HEK293 (cell line): ENCODE data around the gene CRTC3.
A peak's percentile ranks its signal among the peaks of the same experiment; 100 is the strongest.
"Not testable (repeated sequence)": the region's sequence is repeated elsewhere in the genome, so short reads cannot be mapped to it uniquely, and the experiment has no call there.

Experiments
- CTCF ChIA-PET: fragments of 350-600 bp; formaldehyde crosslinking; extraction: SDS; loops from one replicate; lab custom pipeline; 2021; ENCODE audit warnings: antibody characterized with exemption; lab: Yijun Ruan, JAX
- POLR2A ChIA-PET: fragments of 300-600 bp; formaldehyde crosslinking; extraction: SDS; loops from one replicate; lab custom pipeline; 2020; ENCODE audit warnings: antibody characterized with exemption, inconsistent platforms; lab: Yijun Ruan, JAX
- H3K27ac ChIP-seq: fragments of 200-500 bp; sonication (Bioruptor generic); 2 replicates; pipeline ENCODE4 v1.5.1; 2014; ENCODE audit warnings: low read depth, low read length, control low read depth, inconsistent platforms; ENCODE audit errors: extremely low read depth
- H3K36me3 ChIP-seq, 2 experiments: fragments of 200-500 bp in 1 of 2; sonication (Bioruptor generic) in 1 of 2; 1 replicate in 1 of 2; 2 replicates in 1 of 2; pipeline ENCODE4 v1.5.1; 2014 to 2017; ENCODE audit warnings: inconsistent platforms in 2 of 2, low read length in 2 of 2; ENCODE audit not compliant: control insufficient read depth in 2 of 2, insufficient read depth in 1 of 2
- H3K4me1 ChIP-seq: fragments of 200-500 bp; sonication (Bioruptor generic); 2 replicates; pipeline ENCODE4 v1.5.1; 2014; ENCODE audit warnings: mild to moderate bottlenecking, low read length, inconsistent platforms; ENCODE audit not compliant: control insufficient read depth, insufficient read depth
- H3K4me3 ChIP-seq: 2 replicates; pipeline ENCODE4 v1.5.1; 2011; ENCODE audit warnings: low read depth, mild to moderate bottlenecking, control low read depth, low read length, moderate library complexity
- H3K9me3 ChIP-seq: fragments of 200-500 bp; sonication (Bioruptor generic); 2 replicates; pipeline ENCODE4 v1.5.1; 2014; ENCODE audit warnings: low read depth, low read length, inconsistent platforms; ENCODE audit not compliant: control insufficient read depth, insufficient read depth
- HOXD13 ChIP-seq: sonication (generic); formaldehyde crosslinking; IDR thresholded peaks from 2 replicates; pipeline ENCODE4 v1.8.0; 2022; ENCODE audit warnings: missing genetic modification reagents, borderline replicate concordance
- YY1 ChIP-seq: fragments of 450-650 bp; formaldehyde crosslinking; IDR thresholded peaks from 2 replicates; pipeline ENCODE4 v1.5.1; 2018; ENCODE audit warnings: missing biosample characterization, missing genetic modification characterization
- ZFP69B ChIP-seq: fragments of 450-650 bp; formaldehyde crosslinking; IDR thresholded peaks from 2 replicates; pipeline ENCODE4 v1.5.1; 2016; ENCODE audit warnings: missing biosample characterization, missing genetic modification characterization
- ZNF114 ChIP-seq: fragments of 450-650 bp; formaldehyde crosslinking; IDR thresholded peaks from 2 replicates; pipeline ENCODE4 v1.5.0; 2017; ENCODE audit warnings: missing biosample characterization, missing genetic modification characterization
- ZNF121 ChIP-seq: fragments of 450-650 bp; formaldehyde crosslinking; IDR thresholded peaks from 2 replicates; pipeline ENCODE4 v1.5.1; 2016; ENCODE audit warnings: missing biosample characterization, missing genetic modification characterization
- ZNF132 ChIP-seq: fragments of 450-650 bp; formaldehyde crosslinking; IDR thresholded peaks from 2 replicates; pipeline ENCODE4 v1.5.1; 2017; ENCODE audit warnings: missing biosample characterization, missing genetic modification characterization, borderline replicate concordance
- ZNF2 ChIP-seq: fragments of 450-650 bp; formaldehyde crosslinking; IDR thresholded peaks from 2 replicates; pipeline ENCODE4 v1.5.1; 2016; ENCODE audit warnings: missing biosample characterization, missing genetic modification characterization
- ZNF433 ChIP-seq: fragments of 450-650 bp; formaldehyde crosslinking; IDR thresholded peaks from 2 replicates; pipeline ENCODE4 v1.5.1; 2016; ENCODE audit warnings: missing biosample characterization, missing genetic modification characterization, low read depth
- ZNF580 ChIP-seq: fragments of 450-650 bp; formaldehyde crosslinking; IDR thresholded peaks from 2 replicates; pipeline ENCODE4 v1.5.1; 2016; ENCODE audit warnings: missing biosample characterization, missing genetic modification characterization
- ZNF596 ChIP-seq: fragments of 450-650 bp; IDR thresholded peaks from 2 replicates; pipeline ENCODE4 v1.5.0; 2018; ENCODE audit warnings: missing biosample characterization, mild to moderate bottlenecking, missing genetic modification characterization, moderate library complexity
- ZNF670 ChIP-seq: fragments of 450-650 bp; formaldehyde crosslinking; IDR thresholded peaks from 2 replicates; pipeline ENCODE4 v1.5.1; 2016; ENCODE audit warnings: missing biosample characterization, missing genetic modification characterization, low read depth
- ZSCAN16 ChIP-seq: fragments of 450-650 bp; formaldehyde crosslinking; IDR thresholded peaks from 2 replicates; pipeline ENCODE4 v1.5.1; 2016; ENCODE audit warnings: missing biosample characterization, missing genetic modification characterization
- ZSCAN23 ChIP-seq: fragments of 450-650 bp; formaldehyde crosslinking; IDR thresholded peaks from 2 replicates; pipeline ENCODE4 v1.5.1; 2016; ENCODE audit warnings: missing biosample characterization, missing genetic modification characterization
- TF ChIP-seq, protein P1 (sequence below): fragments of 450-650 bp; formaldehyde crosslinking; IDR thresholded peaks from 2 replicates; pipeline ENCODE4 v1.5.1; 2017; ENCODE audit warnings: missing biosample characterization, mild to moderate bottlenecking, missing genetic modification characterization, moderate library complexity
- TF ChIP-seq, protein P2 (sequence below): fragments of 450-650 bp; formaldehyde crosslinking; IDR thresholded peaks from 2 replicates; pipeline ENCODE4 v1.5.1; 2016; ENCODE audit warnings: missing biosample characterization, missing genetic modification characterization

Gene CRTC3

GRCh38 chr15:90665288-90666134 lies 135.8 kb downstream of the CRTC3 start (continued):
- no peak for TF ChIP-seq ZNF2 (tag by site-specific recombination)
- TF ChIP-seq, all 188 proteins: peak for 27

- CTCF ChIA-PET = interaction anchor here (0.6 to 1.3 kb wide), 4 partner anchors 18 to 872 kb away, joined by 3 to 4 read pairs (median 3); no protein-coding TSS in a partner anchor
- TF ChIP-seq ZNF433 = no peak
- peak; percentile 89 for TF ChIP-seq ZNF121 (tag by site-specific recombination)
- H3K36me3 ChIP-seq = no peaks in the 10 kb centered on the region; a peak in 1 of 3 replicates
- no peaks in the 10 kb centered on the region for H3K9me3 ChIP-seq
- POLR2A ChIA-PET = no interaction called here
- H3K4me3 ChIP-seq = no peak overlapping the region
- H3K27ac ChIP-seq = peak overlapping the region; percentile 89; the same call in 1 of the 2 replicates
- H3K4me1 ChIP-seq = no peaks in the 10 kb centered on the region
Measured at GRCh38 chr15:90666135-90666909, 136.6 kb downstream of the CRTC3 start.

GRCh38 chr15:90667073-90667754 lies 137.5 kb downstream of the CRTC3 start:
- no peak for TF ChIP-seq ZNF132 (tag by site-specific recombination)
- TF ChIP-seq ZNF114 (tag by site-specific recombination) = no peak
- TF ChIP-seq HOXD13 = no peak
- TF ChIP-seq ZFP69B (tag by site-specific recombination) = no peak
- TF ChIP-seq ZNF670 (tag by site-specific recombination) = no peak
- no peak for TF ChIP-seq ZNF580 (tag by site-specific recombination)
- no peak for TF ChIP-seq ZNF596 (tag by site-specific recombination)
- no peak for TF ChIP-seq ZSCAN23 (tag by site-specific recombination)
- TF ChIP-seq, protein P1, sequence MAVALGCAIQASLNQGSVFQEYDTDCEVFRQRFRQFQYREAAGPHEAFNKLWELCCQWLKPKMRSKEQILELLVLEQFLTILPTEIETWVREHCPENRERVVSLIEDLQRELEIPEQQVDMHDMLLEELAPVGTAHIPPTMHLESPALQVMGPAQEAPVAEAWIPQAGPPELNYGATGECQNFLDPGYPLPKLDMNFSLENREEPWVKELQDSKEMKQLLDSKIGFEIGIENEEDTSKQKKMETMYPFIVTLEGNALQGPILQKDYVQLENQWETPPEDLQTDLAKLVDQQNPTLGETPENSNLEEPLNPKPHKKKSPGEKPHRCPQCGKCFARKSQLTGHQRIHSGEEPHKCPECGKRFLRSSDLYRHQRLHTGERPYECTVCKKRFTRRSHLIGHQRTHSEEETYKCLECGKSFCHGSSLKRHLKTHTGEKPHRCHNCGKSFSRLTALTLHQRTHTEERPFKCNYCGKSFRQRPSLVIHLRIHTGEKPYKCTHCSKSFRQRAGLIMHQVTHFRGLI = no peak
- no peak for TF ChIP-seq ZSCAN16
- TF ChIP-seq YY1 (tag by site-specific recombination) = no peak
- Histone ChIP-seq H3K4me3 (no peak overlapping the region), H3K9me3 (no peaks in the 10 kb centered on the region), H3K36me3 (no peaks in the 10 kb centered on the region; a peak in 1 of 3 replicates), H3K4me1 (no peaks in the 10 kb centered on the region), H3K27ac (no peak overlapping the region)
- POLR2A ChIA-PET = interaction anchor here (0.6 to 0.7 kb wide), 2 partner anchors 117 to 397 kb away, joined by 3 to 5 read pairs; no protein-coding TSS in a partner anchor
- CTCF ChIA-PET = interaction anchor here (0.7 to 1.3 kb wide), 3 partner anchors 12 to 121 kb away, joined by 3 to 4 read pairs (median 3); no protein-coding TSS in a partner anchor

DNA sequence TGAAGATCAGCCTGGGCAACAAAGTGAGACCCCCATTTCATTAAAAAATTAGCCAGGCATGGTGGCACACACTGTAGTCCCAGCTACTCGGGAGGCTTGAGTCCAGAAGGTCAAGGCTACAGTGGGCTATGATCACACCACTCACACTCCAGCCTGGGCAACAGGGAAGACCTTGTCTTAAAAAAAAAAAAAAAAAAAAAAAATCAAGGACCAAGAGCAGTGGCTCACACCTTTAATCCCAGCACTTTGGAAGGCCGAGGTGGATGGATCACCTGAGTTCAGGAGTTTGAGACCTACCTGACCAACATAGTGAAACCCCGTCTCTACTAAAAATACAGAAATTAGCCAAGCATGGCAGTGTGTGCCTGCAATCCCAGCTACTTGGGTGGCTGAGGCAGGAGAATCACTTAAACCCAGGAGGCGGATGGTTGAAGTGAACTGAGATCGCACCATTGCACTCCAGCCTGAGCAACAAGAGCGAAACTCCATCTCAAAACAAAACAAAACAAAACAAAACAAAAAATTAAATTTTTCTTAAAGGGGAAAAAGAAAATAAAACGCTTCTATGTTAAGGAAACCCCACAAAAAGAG lies 138.1 kb downstream of the CRTC3 start:
- not testable (repeated sequence) for H3K27ac ChIP-seq, H3K4me3 ChIP-seq, H3K9me3 ChIP-seq, H3K4me1 ChIP-seq, H3K36me3 ChIP-seq
- ChIA-PET POLR2A (interaction anchor here (0.6 to 0.7 kb wide), 2 partner anchors 117 to 397 kb away, joined by 3 to 5 read pairs; no protein-coding TSS in a partner anchor), CTCF (interaction anchor here (0.6 to 1.3 kb wide), 5 partner anchors 11 to 121 kb away, joined by 3 to 4 read pairs (median 3); no protein-coding TSS in a partner anchor)
- TF ChIP-seq, protein P2, sequence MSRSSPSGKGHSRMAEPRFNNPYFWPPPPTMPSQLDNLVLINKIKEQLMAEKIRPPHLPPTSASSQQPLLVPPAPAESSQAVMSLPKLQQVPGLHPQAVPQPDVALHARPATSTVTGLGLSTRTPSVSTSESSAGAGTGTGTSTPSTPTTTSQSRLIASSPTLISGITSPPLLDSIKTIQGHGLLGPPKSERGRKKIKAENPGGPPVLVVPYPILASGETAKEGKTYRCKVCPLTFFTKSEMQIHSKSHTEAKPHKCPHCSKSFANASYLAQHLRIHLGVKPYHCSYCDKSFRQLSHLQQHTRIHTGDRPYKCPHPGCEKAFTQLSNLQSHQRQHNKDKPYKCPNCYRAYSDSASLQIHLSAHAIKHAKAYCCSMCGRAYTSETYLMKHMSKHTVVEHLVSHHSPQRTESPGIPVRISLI (tag by site-specific recombination) = peak; percentile 55; the same call in 1 of the 2 replicates

DNA sequence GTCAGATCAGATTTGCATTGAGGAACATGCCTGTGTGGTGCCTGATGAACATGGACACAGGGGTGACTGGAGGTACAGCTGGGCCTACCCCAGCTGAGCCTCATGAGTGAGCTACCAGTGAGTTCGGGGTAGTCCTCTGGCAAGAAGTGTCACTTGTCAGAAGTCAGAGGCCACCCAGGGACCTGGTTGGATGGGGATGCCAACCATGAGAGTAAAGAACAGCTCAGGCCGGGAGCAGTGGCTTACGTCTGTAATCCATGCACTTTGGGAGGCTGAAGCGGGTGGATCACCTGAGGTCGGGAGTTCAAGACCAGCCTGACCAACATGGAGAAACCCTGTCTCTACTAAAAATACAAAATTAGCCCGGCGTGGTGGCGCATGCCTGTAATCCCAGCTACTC lies 140.9 kb downstream of the CRTC3 start:
- H3K27ac ChIP-seq, H3K9me3 ChIP-seq, H3K36me3 ChIP-seq, H3K4me1 ChIP-seq, POLR2A ChIA-PET, H3K4me3 ChIP-seq: not testable (repeated sequence)
- CTCF ChIA-PET = interaction anchor here (0.6 to 1.4 kb wide), 2 partner anchors 23 to 70 kb away, joined by 3 to 6 read pairs; no protein-coding TSS in a partner anchor
